Choroid plexus epithelial cell (primary cell): Measurements from ENCODE around the gene PAWR.
A peak's percentile ranks its signal among the peaks of the same experiment; 100 is the strongest.

Experiments used
- DNase-seq: peaks from one replicate; pipeline ENCODE4 v3.0.0-alpha.2; 2010; ENCODE audit warnings: low read depth
- H3K4me3 ChIP-seq: 2 replicates; pipeline ENCODE4 v1.5.1; 2011; ENCODE audit warnings: low read depth, mild to moderate bottlenecking, control low read depth, low read length, moderate library complexity
- CTCF ChIP-seq: conservative IDR thresholded peaks from 2 replicates; pipeline ENCODE4 v1.5.1; 2011; ENCODE audit warnings: low read depth, mild to moderate bottlenecking, control low read depth, inconsistent platforms, low read length, moderate library complexity

Gene PAWR

GRCh38 chr12:79691511-79692248, 916 bp upstream of the PAWR start:
- peak overlapping the region; percentile 97 for H3K4me3 ChIP-seq
- DNase-seq: peak; percentile 68
- TF ChIP-seq CTCF: no peak

DNA sequence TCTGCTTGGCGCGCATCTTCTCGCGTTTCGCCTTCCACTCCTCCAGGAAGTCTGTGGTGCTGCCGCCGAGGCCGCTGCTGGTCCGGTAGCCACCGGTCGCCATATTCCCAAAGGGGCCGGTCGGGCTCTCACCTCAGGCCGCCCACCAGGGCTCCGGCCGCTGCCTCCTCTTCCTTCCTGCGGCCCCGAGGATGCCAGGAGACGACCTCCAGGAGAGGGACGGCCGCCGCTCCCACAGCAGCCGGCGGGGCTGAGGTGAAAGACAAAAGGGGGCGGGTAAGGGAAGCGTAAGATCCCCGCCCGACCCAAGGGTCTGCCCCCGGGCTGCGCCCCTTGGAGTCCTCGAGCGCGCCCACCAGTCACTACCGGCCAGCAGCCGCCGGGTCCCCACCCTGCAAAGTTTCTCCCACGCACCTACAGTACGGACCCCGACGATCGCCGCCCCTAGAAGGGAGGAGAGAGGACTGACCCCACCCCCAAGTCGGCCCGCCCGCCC, 574 bp downstream of the PAWR start:
- TF ChIP-seq CTCF: no peak
- peak overlapping the region; percentile 97 for H3K4me3 ChIP-seq
- peak; percentile 30 for DNase-seq

- peak overlapping the region; percentile 97 for H3K4me3 ChIP-seq
- peak; percentile 38 for TF ChIP-seq CTCF
- DNase-seq: peak; percentile 75
These were observed 1.2 kb downstream of the PAWR start for GRCh38 chr12:79689477-79690141.

- TF ChIP-seq CTCF: no peak
- DNase-seq: no peak
- peak overlapping the region; percentile 97 for H3K4me3 ChIP-seq
These were observed 1.7 kb downstream of the PAWR start for GRCh38 chr12:79689061-79689476.

- no peak for TF ChIP-seq CTCF
- DNase-seq: no peak
These were observed 2.2 kb downstream of the PAWR start for GRCh38 chr12:79688376-79689060.

DNA sequence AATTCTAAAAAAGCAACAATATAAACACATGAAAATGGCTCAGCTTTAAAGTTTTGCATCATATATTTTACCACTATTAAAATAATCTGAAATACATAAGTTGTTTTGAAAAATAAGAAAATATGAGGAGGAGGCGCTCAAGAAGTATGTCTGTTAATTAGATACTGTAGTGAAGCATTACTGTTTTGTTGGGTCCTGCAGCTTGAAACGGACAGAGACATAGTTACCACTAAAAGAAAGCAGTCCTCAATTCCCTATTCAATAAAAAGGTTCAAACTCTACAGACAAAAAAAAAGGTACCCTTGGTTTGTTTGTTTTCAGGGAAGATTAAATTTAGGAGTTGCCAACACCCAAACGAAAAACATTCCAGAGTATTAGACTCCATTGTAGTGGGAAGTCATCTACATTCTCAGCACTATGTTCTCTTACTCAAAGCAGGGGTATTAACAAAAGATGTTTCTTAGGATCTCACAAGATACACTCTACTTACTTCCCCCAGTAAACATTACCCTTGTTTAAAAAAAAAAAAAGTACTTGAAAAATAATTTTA, 3.0 kb downstream of the PAWR start:
- TF ChIP-seq CTCF: no peak

More at GRCh38 chr12:79688376-79689060, 2.2 kb downstream of the PAWR start:
- H3K4me3 ChIP-seq: peak overlapping the region; percentile 97

More for the DNA sequence above, 3.0 kb downstream of the PAWR start:
- H3K4me3 ChIP-seq: peak overlapping the region; percentile 97
- no peak for DNase-seq
